SK-N-SH (cell line): ENCODE results near the gene KLHL40.

Experiments
- RFX5 ChIP-seq: IDR thresholded peaks from 2 replicates; pipeline ENCODE4 v1.6.1; 2012; ENCODE audit warnings: mild to moderate bottlenecking, improper control_type of control experiment, low read length
- TAF1 ChIP-seq: IDR thresholded peaks from 2 replicates; pipeline ENCODE4 v1.6.1; 2012; ENCODE audit warnings: low read depth, mild to moderate bottlenecking, low read length, moderate library complexity, borderline replicate concordance
- TF ChIP-seq, protein P1 (sequence below): fragments of 150-350 bp; IDR thresholded peaks from 2 replicates; pipeline ENCODE4 v1.6.1; 2017; ENCODE audit warnings: antibody characterized with exemption, low read length, low read depth, borderline replicate concordance
- TF ChIP-seq, protein P2 (sequence below): fragments of 200-600 bp; sonication (generic); IDR thresholded peaks from 2 replicates; pipeline ENCODE4 v1.6.1; 2017; ENCODE audit warnings: antibody characterized with exemption, mild to moderate bottlenecking, moderate library complexity

DNA sequence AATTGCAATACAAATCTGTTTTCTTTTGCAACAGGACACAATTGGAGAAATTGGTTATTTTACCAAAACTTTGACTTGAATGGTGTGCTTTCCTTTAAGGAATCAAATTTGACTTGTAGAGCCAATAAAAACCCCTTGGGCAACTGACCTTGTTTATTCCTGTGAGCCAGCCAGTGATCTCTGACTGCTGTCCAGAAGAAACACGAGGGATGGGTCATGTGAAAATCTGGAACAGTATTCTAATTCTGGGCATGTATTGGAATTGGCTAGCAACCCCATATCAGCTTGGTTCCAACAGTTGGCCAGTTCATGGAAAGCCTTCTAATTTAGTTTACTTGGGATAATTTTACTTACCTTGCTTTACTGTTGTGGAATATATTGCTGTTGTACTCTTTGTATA lies 36.4 kb downstream of the KLHL40 start:
- TF ChIP-seq TAF1 (no peak), RFX5 (no peak)
- TF ChIP-seq, protein P1, sequence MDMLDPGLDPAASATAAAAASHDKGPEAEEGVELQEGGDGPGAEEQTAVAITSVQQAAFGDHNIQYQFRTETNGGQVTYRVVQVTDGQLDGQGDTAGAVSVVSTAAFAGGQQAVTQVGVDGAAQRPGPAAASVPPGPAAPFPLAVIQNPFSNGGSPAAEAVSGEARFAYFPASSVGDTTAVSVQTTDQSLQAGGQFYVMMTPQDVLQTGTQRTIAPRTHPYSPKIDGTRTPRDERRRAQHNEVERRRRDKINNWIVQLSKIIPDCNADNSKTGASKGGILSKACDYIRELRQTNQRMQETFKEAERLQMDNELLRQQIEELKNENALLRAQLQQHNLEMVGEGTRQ: no peak
- TF ChIP-seq, protein P2, sequence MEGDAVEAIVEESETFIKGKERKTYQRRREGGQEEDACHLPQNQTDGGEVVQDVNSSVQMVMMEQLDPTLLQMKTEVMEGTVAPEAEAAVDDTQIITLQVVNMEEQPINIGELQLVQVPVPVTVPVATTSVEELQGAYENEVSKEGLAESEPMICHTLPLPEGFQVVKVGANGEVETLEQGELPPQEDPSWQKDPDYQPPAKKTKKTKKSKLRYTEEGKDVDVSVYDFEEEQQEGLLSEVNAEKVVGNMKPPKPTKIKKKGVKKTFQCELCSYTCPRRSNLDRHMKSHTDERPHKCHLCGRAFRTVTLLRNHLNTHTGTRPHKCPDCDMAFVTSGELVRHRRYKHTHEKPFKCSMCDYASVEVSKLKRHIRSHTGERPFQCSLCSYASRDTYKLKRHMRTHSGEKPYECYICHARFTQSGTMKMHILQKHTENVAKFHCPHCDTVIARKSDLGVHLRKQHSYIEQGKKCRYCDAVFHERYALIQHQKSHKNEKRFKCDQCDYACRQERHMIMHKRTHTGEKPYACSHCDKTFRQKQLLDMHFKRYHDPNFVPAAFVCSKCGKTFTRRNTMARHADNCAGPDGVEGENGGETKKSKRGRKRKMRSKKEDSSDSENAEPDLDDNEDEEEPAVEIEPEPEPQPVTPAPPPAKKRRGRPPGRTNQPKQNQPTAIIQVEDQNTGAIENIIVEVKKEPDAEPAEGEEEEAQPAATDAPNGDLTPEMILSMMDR: no peak
